K562 (cell line): Measurements from ENCODE around the gene PACSIN2. TPM values are rescaled to one million over a fixed set of nuclear protein-coding genes. Genes with fewer than 3 reads are reported as not detected.

Experiments used
- ATF3 ChIP-seq, 2 experiments: fragments of 450-650 bp in 1 of 2; sonication (generic) in 1 of 2; formaldehyde crosslinking in 1 of 2; IDR thresholded peaks in 1 of 2; conservative IDR thresholded peaks in 1 of 2; 2 replicates each; pipeline versions ENCODE4 v1.6.1 to v1.8.1; 2016 to 2023; ENCODE audit warnings: mild to moderate bottlenecking in 2 of 2, moderate library complexity in 2 of 2, inconsistent platforms in 1 of 2, missing genetic modification reagents in 1 of 2
- CBX1 ChIP-seq: sonication (generic); IDR thresholded peaks from 2 replicates; pipeline ENCODE4 v1.6.1; 2016; ENCODE audit warnings: antibody characterized with exemption, low read depth, mild to moderate bottlenecking
- CBX5 ChIP-seq: IDR thresholded peaks from 2 replicates; pipeline ENCODE4 v1.6.1; 2014; ENCODE audit warnings: low read depth, borderline replicate concordance
- ELF2 ChIP-seq: fragments of 250-450 bp; sonication (Bioruptor Pico); IDR thresholded peaks from 2 replicates; pipeline ENCODE4 v1.5.0; 2021; ENCODE audit warnings: mild to moderate bottlenecking
- ETV5 ChIP-seq: sonication (generic); formaldehyde crosslinking; IDR thresholded peaks from 2 replicates; pipeline ENCODE4 v1.4.0; 2020; ENCODE audit warnings: low read depth, mild to moderate bottlenecking, missing genetic modification reagents
- FOXJ2 ChIP-seq: fragments of 200-800 bp; sonication (Bioruptor generic); IDR thresholded peaks from 2 replicates; pipeline ENCODE4 v1.6.1; 2016; ENCODE audit warnings: missing genetic modification characterization, missing compliant biosample characterization
- FOXK2 ChIP-seq, 2 experiments: fragments of 450-650 bp; IDR thresholded peaks in 1 of 2; conservative IDR thresholded peaks in 1 of 2; 2 replicates each; pipeline ENCODE4 v1.6.1; 2016; ENCODE audit warnings: low read depth in 2 of 2, mild to moderate bottlenecking in 1 of 2
- FOXP1 ChIP-seq: sonication (generic); formaldehyde crosslinking; IDR thresholded peaks from 2 replicates; pipeline ENCODE4 v1.8.0; 2022; ENCODE audit warnings: mild to moderate bottlenecking, missing genetic modification reagents
- HBP1 ChIP-seq: fragments of 450-650 bp; formaldehyde crosslinking; IDR thresholded peaks from 2 replicates; pipeline ENCODE4 v1.4.0; 2022; ENCODE audit warnings: missing genetic modification characterization
- ILF3 ChIP-seq: fragments of 450-650 bp; IDR thresholded peaks from 2 replicates; pipeline ENCODE4 v1.6.1; 2018; ENCODE audit warnings: antibody characterized with exemption, mild to moderate bottlenecking, moderate library complexity, borderline replicate concordance
- KLF13 ChIP-seq: fragments of 450-650 bp; IDR thresholded peaks from 2 replicates; pipeline ENCODE4 v1.6.1; 2016; ENCODE audit warnings: missing genetic modification characterization, low read depth, mild to moderate bottlenecking, missing compliant biosample characterization, moderate library complexity, borderline replicate concordance
- MTF1 ChIP-seq: fragments of 250-450 bp; sonication (Bioruptor Pico); IDR thresholded peaks from 2 replicates; pipeline ENCODE4 v1.9.0; 2021; ENCODE audit warnings: moderate library complexity, mild to moderate bottlenecking, inconsistent platforms, borderline replicate concordance
- NFE2L1 ChIP-seq: fragments of 450-650 bp; IDR thresholded peaks from 2 replicates; pipeline ENCODE4 v1.6.1; 2016; ENCODE audit warnings: missing genetic modification characterization, low read depth, mild to moderate bottlenecking, missing compliant biosample characterization, moderate library complexity, borderline replicate concordance
- NFXL1 ChIP-seq: fragments of 450-650 bp; formaldehyde crosslinking; IDR thresholded peaks from 2 replicates; pipeline ENCODE4 v1.4.0; 2021; ENCODE audit warnings: mild to moderate bottlenecking
- PCBP2 ChIP-seq: fragments of 200-400 bp; formaldehyde crosslinking; IDR thresholded peaks from 2 replicates; pipeline ENCODE4 v1.6.1; 2018; ENCODE audit warnings: low read length, low read depth, mild to moderate bottlenecking, moderate library complexity; ENCODE audit not compliant: poor library complexity, severe bottlenecking
- RAD51 ChIP-seq: fragments of 450-650 bp; IDR thresholded peaks from 2 replicates; pipeline ENCODE4 v1.7.1; 2016; ENCODE audit warnings: low read depth, mild to moderate bottlenecking, borderline replicate concordance
- RBM39 ChIP-seq: fragments of 200-400 bp; formaldehyde crosslinking; optimal IDR thresholded peaks from 2 replicates; pipeline ENCODE3; 2018; ENCODE audit warnings: low read depth, low read length
- TAF1 ChIP-seq: IDR thresholded peaks from 2 replicates; pipeline ENCODE4 v1.6.1; 2011; ENCODE audit warnings: mild to moderate bottlenecking, low read length, moderate library complexity; ENCODE audit not compliant: insufficient read depth, control insufficient read depth, severe bottlenecking; ENCODE audit errors: extremely low read depth
- TARDBP ChIP-seq: fragments of 450-650 bp; IDR thresholded peaks from 2 replicates; pipeline ENCODE4 v1.6.1; 2016
- USF1 ChIP-seq: sonication (generic); formaldehyde crosslinking; IDR thresholded peaks from 2 replicates; pipeline ENCODE4 v1.9.0; 2022; ENCODE audit warnings: mild to moderate bottlenecking, missing genetic modification reagents
- ZC3H4 ChIP-seq: sonication (generic); formaldehyde crosslinking; IDR thresholded peaks from 2 replicates; pipeline ENCODE4 v1.9.0; 2021; ENCODE audit warnings: missing genetic modification reagents, borderline replicate concordance
- ZNF174 ChIP-seq: fragments of 250-450 bp; sonication (Bioruptor Pico); IDR thresholded peaks from 2 replicates; pipeline ENCODE4 v1.4.0; 2020; ENCODE audit warnings: mild to moderate bottlenecking
- ZNF197 ChIP-seq: fragments of 200-800 bp; sonication (Bioruptor generic); IDR thresholded peaks from 2 replicates; pipeline ENCODE4 v1.6.1; 2016; ENCODE audit warnings: low read depth, missing genetic modification characterization, missing compliant biosample characterization
- ZNF232 ChIP-seq: sonication (generic); formaldehyde crosslinking; IDR thresholded peaks from 2 replicates; pipeline ENCODE4 v1.8.0; 2022; ENCODE audit warnings: mild to moderate bottlenecking, missing genetic modification reagents
- ZNF3 ChIP-seq: fragments of 250-450 bp; sonication (Bioruptor Pico); IDR thresholded peaks from 2 replicates; pipeline ENCODE4 v1.5.0; 2021; ENCODE audit warnings: mild to moderate bottlenecking, moderate library complexity
- polyA plus RNA-seq, 8 experiments: library from polyadenylated mRNA; depleted of rRNA in 4 of 8; stranded (reverse) in 5 of 8; unstranded in 3 of 8; fragments of >200 nt; fragmentation: Nextera tagmentation in 2 of 8; fragmentation: Illumina TruSeq in 1 of 8; extraction: Ambion mirVana in 2 of 8; extraction: Trizol in 1 of 8; gene quantifications; 2 replicates each; pipeline versions ENCODE4 v1.2.1 to v1.2.3, GENCODE V29; 2011 to 2014; ENCODE audit warnings: inconsistent platforms in 1 of 8, missing spikeins in 1 of 8
- total RNA-seq, 7 experiments: library from RNA; depleted of rRNA in 6 of 7; stranded (reverse); fragments of >200 nt in 6 of 7; fragmentation: Illumina TruSeq in 2 of 7; extraction: Trizol in 2 of 7; gene quantifications; 2 replicates each; pipeline versions ENCODE4 v1.2.1 to v1.2.3, GENCODE V29; 2011 to 2021; ENCODE audit warnings: low replicate concordance in 1 of 7

Gene PACSIN2
- total and polyA plus RNA-seq, 9 of the 15 experiments (the other 6 are each of a cell fraction or from before 2014, with no cell fraction given) = 0.45 to 45.1 (median 23.9) TPM

DNA sequence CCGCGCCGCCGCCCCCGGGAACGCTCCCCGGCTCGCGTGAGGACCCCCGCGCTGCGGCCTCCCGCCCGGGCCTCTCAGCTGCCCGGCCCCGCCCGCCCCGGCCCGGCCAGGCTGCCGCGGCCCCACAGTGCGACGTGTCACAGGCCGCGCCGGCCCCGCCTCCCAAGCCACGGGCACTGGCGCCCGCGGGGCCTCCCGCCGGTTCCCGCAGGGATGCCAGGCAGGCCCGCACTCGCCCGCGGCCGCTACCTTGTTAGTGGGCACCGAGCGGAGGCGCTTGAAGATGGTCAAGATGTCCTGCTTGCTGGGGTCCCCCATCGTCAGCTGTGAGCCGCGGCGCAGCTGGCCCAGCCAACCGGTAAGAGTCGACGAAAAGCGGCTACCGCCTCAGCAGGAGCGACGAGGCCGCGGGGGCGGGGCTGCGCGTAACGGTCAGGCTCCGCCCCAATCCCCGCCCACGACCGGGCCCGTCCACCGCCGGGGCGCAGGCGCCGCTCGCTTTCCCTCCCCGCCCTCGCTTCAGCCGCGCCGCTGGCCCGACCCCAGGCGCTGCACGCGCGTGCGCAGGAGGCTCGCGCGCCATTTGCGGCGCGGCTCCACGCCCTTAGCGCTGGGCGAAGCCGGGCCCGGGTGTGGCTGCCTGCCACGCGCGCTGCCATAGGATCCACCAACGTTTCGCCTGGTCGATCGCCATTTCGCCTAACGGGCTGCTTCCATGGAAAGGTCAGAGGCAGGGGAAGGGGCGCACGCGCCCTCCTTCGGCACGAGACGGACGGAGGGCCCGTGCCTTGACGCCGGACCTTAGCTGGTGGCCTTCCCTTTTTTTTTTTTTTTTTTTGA, 157.9 kb downstream of the PACSIN2 start, which contains the start of gene ARFGAP3 (continued):
- no peak for TF ChIP-seq ATF3 (IDR thresholded peaks at IDR 0.05)
- TF ChIP-seq ATF3 (CRISPR knock-in tag; conservative IDR thresholded peaks at IDR 0.05) = no peak
- TF ChIP-seq KLF13 = peak; percentile 52; the same call in 1 of the 2 replicates
- no peak for TF ChIP-seq USF1 (CRISPR knock-in tag)
- TF ChIP-seq MTF1 (CRISPR knock-in tag) = no peak
- no peak for TF ChIP-seq NFXL1 (CRISPR knock-in tag)
- no peak for TF ChIP-seq ELF2 (CRISPR knock-in tag)
- TF ChIP-seq TAF1 = no peak
- TF ChIP-seq HBP1 = no peak
- TF ChIP-seq FOXK2 (conservative IDR thresholded peaks at IDR 0.05 in 1 of 2, IDR thresholded peaks at IDR 0.05 in 1 of 2; ENCODE audit: low read depth in 2 of 2) = no peak
- peak; percentile 94 for TF ChIP-seq FOXP1
- TF ChIP-seq ILF3 = no peak
- TF ChIP-seq CBX5 = no peak
- TF ChIP-seq PCBP2 = no peak
- TF ChIP-seq ZNF232 (CRISPR knock-in tag) = no peak
- TF ChIP-seq ZNF174 (CRISPR knock-in tag) = no peak
- no peak for TF ChIP-seq ZNF3
- TF ChIP-seq TARDBP = no peak
- no peak for TF ChIP-seq ZC3H4 (CRISPR knock-in tag)
- TF ChIP-seq NFE2L1 (tag) = no peak
- TF ChIP-seq ZNF197 (CRISPR knock-in tag) = no peak
- TF ChIP-seq CBX1 = peak; percentile 73; the same call in 1 of the 2 replicates
- TF ChIP-seq FOXJ2 = no peak
- no peak for TF ChIP-seq RAD51
- TF ChIP-seq ETV5 (CRISPR knock-in tag) = peak; percentile 50; the same call in 1 of the 2 replicates
- TF ChIP-seq RBM39 = no peak
